BLaER1 (cell line): Measurements from ENCODE around the gene FAM171A1.
"Not testable (repeated sequence)": the region's sequence is repeated elsewhere in the genome, so short reads cannot be mapped to it uniquely, and the experiment has no call there.

Source experiments
- H3K27ac ChIP-seq: shearing (Covaris generic); formaldehyde crosslinking; 2 replicates; pipeline ENCODE4 v1.8.1; 2022
- H3K27me3 ChIP-seq: shearing (Covaris generic); formaldehyde crosslinking; 2 replicates; pipeline ENCODE4 v1.8.1; 2022
- H3K36me3 ChIP-seq: shearing (Covaris generic); formaldehyde crosslinking; 2 replicates; pipeline ENCODE4 v1.8.1; 2022
- H3K4me1 ChIP-seq: shearing (Covaris generic); formaldehyde crosslinking; 2 replicates; pipeline ENCODE4 v1.8.1; 2022
- H3K4me2 ChIP-seq: shearing (Covaris generic); formaldehyde crosslinking; 2 replicates; pipeline ENCODE4 v1.8.1; 2022
- H3K4me3 ChIP-seq: shearing (Covaris generic); formaldehyde crosslinking; 2 replicates; pipeline ENCODE4 v1.8.1; 2022
- H3K9ac ChIP-seq: shearing (Covaris generic); formaldehyde crosslinking; 2 replicates; pipeline ENCODE4 v1.8.1; 2022
- H3K9me3 ChIP-seq: shearing (Covaris generic); formaldehyde crosslinking; 2 replicates; pipeline ENCODE4 v1.8.1; 2022
- H4K20me1 ChIP-seq: shearing (Covaris generic); formaldehyde crosslinking; 2 replicates; pipeline ENCODE4 v1.8.1; 2022
- Cebpa-rat ChIP-seq: shearing (Covaris generic); IDR thresholded peaks from 2 replicates; pipeline ENCODE4 v1.8.1; 2022

The FAM171A1 gene

DNA sequence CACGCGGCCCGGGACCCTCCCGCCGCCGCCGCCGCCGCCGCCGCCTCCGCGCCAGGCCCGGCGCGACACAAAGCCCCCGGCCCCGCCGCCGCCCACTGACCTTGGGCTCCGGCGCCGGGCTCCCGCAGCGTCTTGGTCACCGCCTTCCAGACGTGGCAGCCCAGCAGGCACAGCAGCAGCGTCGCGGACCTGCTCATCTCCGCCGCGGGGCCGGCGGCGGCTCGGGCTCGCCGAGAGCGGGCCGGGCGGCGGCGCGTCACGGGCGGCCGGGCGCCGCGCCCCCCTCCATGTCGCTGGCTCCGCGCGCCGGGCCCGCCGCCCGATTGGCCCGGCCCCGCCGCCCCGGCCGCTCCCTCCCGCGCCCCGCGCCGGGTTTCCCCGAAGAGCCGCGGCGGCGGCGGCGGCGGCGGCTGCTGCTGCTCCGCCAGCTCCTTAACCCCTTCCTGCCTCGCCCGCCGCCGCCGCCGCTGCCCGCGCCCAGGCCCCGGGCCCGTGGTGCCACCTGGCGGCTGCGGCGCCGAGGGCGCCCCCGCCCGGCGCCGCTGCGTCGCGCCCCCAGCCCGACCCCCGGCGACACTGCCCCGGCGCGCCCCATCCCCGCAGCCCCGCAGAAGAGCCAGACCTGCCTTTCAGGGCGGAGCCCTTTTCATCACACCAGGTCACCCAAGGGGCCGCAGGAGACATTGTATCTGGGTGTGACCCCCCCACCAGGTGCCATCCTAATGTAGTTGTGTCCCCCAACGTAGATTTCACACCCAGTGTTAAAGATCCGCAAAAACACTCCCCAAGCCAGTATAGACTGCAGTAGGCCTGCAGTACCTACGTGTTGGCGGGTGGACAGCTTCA, at the start of gene FAM171A1:
FAM171A1 (minus strand) TSS at position 434 of the 846 bp plus-strand sequence; CDS start at position 197, 237 bp downstream.
- Histone ChIP-seq H3K9ac (peak within 1 kb of the TSS; percentile 97), H4K20me1 (peaks cover 30% of the 10 kb centered on the region)

DNA sequence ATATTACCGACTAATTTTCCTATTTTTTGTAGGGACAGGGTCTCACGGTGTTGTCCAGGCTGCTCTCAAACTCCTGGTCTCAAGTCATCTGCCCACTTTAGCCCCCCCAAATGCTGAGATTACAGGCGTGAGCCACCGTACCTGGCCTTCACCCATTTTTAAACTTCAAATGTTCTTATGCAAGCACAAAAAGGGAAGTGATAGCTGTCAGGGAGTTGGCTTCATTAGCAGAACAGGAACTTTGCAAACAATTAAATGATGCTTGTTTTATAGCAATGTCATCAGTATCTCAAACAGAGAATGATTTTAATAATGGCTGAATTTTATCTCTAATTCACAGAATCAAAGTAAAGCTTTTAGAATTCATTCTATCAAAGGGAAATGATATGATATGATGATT, 49.8 kb upstream of the FAM171A1 start:
- Histone ChIP-seq H3K9me3 (peaks cover 26% of the 10 kb centered on the region), H4K20me1 (no peaks in the 10 kb centered on the region), H3K4me3 (no peak overlapping the region), H3K27ac (no peak overlapping the region), H3K4me1 (no peaks in the 10 kb centered on the region), H3K9ac (no peak overlapping the region), H3K27me3 (no peaks in the 10 kb centered on the region), H3K36me3 (no peaks in the 10 kb centered on the region), H3K4me2 (no peak overlapping the region)
- TF ChIP-seq Cebpa-rat = no peak

More for the DNA sequence above, at the start of gene FAM171A1:
- H3K27me3 ChIP-seq = no peaks in the 10 kb centered on the region
- H3K4me2 ChIP-seq = peak within 1 kb of the TSS; percentile 99
- no peaks in the 10 kb centered on the region for H3K36me3 ChIP-seq
- H3K4me3 ChIP-seq = peak within 1 kb of the TSS; percentile 92
- peak within 1 kb of the TSS; percentile 94 for H3K27ac ChIP-seq
- no peak for TF ChIP-seq Cebpa-rat
- H3K4me1 ChIP-seq = peaks cover 26% of the 10 kb centered on the region
- peaks cover 1% of the 10 kb centered on the region; the same call in 1 of the 2 replicates for H3K9me3 ChIP-seq

DNA sequence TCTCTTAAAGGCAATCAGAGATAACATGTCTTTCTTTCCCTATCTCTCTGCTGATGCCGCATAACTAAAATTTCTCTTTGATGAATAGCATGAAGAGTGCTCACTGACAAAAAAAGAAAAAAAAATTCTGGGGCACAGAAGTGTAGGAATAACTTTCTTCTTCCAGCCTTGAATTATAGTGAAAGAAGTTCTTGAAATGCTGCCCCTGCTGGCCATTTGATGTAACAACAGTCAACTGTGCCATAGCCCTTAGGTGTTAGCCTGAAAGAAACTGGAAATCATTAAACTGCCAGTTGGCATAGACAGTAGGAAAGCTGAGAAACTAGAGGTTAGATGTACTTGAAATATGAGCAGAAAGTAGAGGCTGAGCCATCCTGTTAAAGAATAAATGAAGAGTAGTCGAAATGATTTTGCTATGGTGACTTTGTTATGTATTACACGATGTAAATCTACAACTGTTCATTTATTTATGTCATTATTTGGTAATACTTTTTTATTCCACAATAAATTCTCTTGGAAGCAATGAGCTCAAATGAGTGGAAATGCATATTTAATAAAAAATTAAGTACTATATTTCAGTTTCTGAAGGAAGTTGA, 48.3 kb upstream of the FAM171A1 start:
- Histone ChIP-seq H3K36me3 (no peaks in the 10 kb centered on the region), H3K4me1 (no peaks in the 10 kb centered on the region)

DNA sequence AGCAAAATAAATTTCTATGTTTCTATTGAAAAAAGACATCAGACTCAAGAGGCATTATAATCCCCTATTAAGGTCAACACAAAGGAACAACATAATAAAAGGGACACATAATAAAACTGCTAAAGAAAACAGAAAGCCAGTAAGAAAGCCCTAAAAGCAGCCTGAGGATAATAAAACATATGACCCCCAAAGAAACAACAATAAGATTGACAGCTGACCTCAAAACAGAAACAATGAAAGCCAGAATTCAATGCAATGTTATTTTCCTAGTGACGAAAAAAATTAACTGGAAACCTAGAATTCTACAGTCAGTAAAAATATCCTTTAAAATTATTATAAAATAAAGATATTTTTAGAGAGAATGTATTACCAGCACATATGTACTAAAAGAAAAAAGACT, 44.9 kb upstream of the FAM171A1 start:
- Histone ChIP-seq H3K27me3 (no peaks in the 10 kb centered on the region), H3K4me2 (no peak overlapping the region), H3K27ac (no peak overlapping the region), H3K9me3 (peaks cover 18% of the 10 kb centered on the region), H3K9ac (no peak overlapping the region), H4K20me1 (no peaks in the 10 kb centered on the region), H3K4me1 (no peaks in the 10 kb centered on the region), H3K36me3 (no peaks in the 10 kb centered on the region), H3K4me3 (no peak overlapping the region)
- no peak for TF ChIP-seq Cebpa-rat

More for the DNA sequence above, 48.3 kb upstream of the FAM171A1 start:
- no peaks in the 10 kb centered on the region for H3K27me3 ChIP-seq
- no peak for TF ChIP-seq Cebpa-rat
- no peak overlapping the region for H3K9ac ChIP-seq
- peaks cover 24% of the 10 kb centered on the region for H3K9me3 ChIP-seq
- H4K20me1 ChIP-seq = no peaks in the 10 kb centered on the region
- H3K4me3 ChIP-seq = no peak overlapping the region
- no peak overlapping the region for H3K4me2 ChIP-seq
- H3K27ac ChIP-seq = no peak overlapping the region

DNA sequence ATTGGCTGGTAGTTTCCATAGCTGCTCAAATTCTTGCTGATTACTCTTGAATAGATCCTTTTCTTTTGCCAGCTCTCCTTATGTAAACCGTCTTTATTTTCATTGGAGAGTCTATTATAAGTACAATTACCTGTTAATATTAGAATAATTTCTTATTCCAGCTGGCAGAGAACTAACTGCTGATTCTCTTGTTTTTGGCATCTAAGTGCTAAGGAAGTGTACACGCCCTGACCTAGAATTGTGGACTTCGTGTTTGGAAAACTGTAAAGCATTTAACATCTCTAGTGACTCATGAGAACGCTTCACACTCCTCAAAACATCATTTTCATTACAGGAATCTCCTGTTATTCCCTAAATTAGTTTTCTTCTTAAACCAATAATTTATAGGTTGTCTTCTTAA, 39.9 kb upstream of the FAM171A1 start:
- no peaks in the 10 kb centered on the region for H3K4me1 ChIP-seq
- no peak overlapping the region for H3K4me3 ChIP-seq
- H3K27ac ChIP-seq = no peak overlapping the region
- no peaks in the 10 kb centered on the region for H3K27me3 ChIP-seq
- no peak overlapping the region for H3K4me2 ChIP-seq
- H3K36me3 ChIP-seq = no peaks in the 10 kb centered on the region
- H3K9ac ChIP-seq = no peak overlapping the region
- no peaks in the 10 kb centered on the region for H4K20me1 ChIP-seq
- TF ChIP-seq Cebpa-rat = no peak
- peaks cover 10% of the 10 kb centered on the region for H3K9me3 ChIP-seq

DNA sequence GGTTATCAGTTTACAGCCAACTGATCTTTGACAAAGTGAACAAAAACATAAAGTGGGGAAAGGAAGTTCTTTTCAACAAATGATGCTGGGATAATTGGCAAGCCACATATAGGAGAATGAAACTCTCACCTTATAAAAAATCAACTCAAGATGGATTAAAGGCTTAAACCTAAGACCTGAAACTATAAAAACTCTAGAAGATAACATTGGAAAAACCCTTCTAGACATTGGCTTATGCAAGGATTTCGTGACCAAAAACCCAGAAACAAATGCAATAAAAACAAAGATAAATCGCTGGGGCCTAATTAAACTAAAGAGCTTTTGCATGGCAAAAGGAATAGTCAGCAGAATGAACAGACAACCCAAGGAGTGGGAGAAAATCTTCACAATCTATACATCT, 38.3 kb upstream of the FAM171A1 start:
- H3K27ac ChIP-seq, H4K20me1 ChIP-seq, H3K4me3 ChIP-seq, H3K4me1 ChIP-seq, H3K27me3 ChIP-seq, H3K4me2 ChIP-seq, H3K36me3 ChIP-seq, H3K9ac ChIP-seq: not testable (repeated sequence)
- peaks cover 11% of the 10 kb centered on the region for H3K9me3 ChIP-seq

DNA sequence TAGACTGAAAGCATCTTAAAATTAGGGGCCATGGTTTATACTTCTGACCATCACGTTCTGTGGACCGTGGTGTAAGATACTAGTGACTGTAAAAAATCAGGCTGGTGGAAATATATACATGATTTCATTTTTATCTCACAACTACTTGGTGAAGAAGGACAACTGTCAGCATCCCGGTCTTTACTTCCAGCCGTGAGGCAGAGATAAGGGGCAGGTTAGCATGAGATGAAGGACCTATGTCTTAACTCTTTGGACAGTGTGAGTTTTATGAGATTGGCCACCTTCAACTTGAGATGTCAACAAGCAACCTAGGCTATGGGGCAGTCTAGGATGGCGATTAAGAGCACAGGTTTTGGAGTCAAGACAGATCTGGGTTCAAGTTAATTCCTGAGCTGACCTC, 37.5 kb upstream of the FAM171A1 start:
- no peak for TF ChIP-seq Cebpa-rat
- no peak overlapping the region for H3K9ac ChIP-seq
- no peak overlapping the region for H3K4me3 ChIP-seq
- no peak overlapping the region for H3K27ac ChIP-seq
- no peak overlapping the region for H3K4me2 ChIP-seq
- peaks cover 17% of the 10 kb centered on the region for H3K9me3 ChIP-seq
- H3K36me3 ChIP-seq = no peaks in the 10 kb centered on the region
- H4K20me1 ChIP-seq = no peaks in the 10 kb centered on the region
- no peaks in the 10 kb centered on the region for H3K27me3 ChIP-seq
- no peaks in the 10 kb centered on the region for H3K4me1 ChIP-seq

DNA sequence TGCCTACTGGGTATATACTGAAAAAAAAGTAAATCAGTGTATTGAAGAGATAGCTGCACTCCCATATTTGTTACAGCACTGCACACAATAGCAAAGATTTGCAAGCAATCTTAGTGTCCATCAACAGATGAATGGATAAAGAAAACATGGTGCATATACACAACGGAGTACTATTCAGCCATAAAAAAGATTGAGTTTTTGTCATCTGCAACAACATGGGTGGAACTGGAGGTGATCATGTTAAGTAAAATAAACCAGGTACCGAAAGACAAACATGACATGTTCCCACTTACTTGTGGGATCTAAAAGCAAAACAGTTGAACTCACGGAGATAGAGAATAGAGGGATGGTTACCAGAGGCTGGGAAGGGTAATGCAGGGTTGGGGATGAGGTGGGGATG, 34.2 kb upstream of the FAM171A1 start:
- peaks cover 30% of the 10 kb centered on the region for H3K9me3 ChIP-seq
- no peaks in the 10 kb centered on the region for H4K20me1 ChIP-seq
- no peak overlapping the region for H3K4me3 ChIP-seq
- no peak overlapping the region for H3K27ac ChIP-seq
- H3K36me3 ChIP-seq = no peaks in the 10 kb centered on the region
- no peak overlapping the region for H3K9ac ChIP-seq
- TF ChIP-seq Cebpa-rat = no peak
- no peak overlapping the region for H3K4me2 ChIP-seq
- no peaks in the 10 kb centered on the region for H3K4me1 ChIP-seq
- no peaks in the 10 kb centered on the region for H3K27me3 ChIP-seq

DNA sequence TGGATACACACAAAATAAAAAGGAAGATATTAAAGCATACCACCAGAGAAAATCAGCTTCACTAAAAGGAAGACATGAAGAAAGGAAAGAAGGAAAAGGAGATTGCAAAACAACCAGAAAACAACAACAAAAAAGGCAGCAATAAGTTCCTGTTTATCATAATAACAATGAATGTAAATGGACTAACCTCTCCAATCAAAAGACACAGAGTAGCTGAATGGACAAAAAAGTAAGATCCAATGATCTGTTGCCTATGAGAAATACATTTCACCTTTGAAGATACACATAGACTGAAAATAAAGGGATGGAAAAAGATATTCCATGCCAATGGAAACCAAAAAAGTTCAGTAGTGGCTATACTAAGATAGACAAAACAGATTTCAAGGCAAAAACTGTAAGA, 30.3 kb upstream of the FAM171A1 start:
- Histone ChIP-seq H3K4me1 (no peaks in the 10 kb centered on the region), H3K4me3 (no peak overlapping the region), H3K27me3 (no peaks in the 10 kb centered on the region), H3K9me3 (peaks cover 27% of the 10 kb centered on the region), H4K20me1 (no peaks in the 10 kb centered on the region), H3K36me3 (no peaks in the 10 kb centered on the region), H3K9ac (no peak overlapping the region), H3K4me2 (no peak overlapping the region), H3K27ac (no peak overlapping the region)
- no peak for TF ChIP-seq Cebpa-rat

DNA sequence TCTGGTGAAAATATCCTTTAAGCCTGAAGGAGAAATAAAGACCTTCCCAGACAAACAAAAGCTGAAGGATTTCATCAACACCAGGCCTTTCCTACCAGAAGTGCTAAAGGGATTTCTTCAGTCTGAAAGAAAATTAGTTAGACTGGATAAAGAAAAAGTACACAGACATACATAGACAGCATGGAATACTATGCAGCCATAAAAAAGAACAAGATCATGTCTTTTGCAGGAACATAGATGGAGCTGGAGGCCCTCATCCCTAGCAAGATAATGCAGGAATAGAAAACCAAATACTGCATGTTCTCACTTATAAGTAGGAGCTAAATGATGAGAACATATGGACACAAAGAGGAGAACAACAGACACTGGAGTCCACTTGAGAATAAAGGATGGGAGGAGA, 29.4 kb upstream of the FAM171A1 start:
- H3K36me3 ChIP-seq, H3K4me2 ChIP-seq, H3K4me3 ChIP-seq, H3K4me1 ChIP-seq, H3K27me3 ChIP-seq, H4K20me1 ChIP-seq, H3K27ac ChIP-seq, H3K9ac ChIP-seq: not testable (repeated sequence)
- H3K9me3 ChIP-seq = peaks cover 27% of the 10 kb centered on the region
